OCI-LY7 (cell line): Measurements from ENCODE around the gene IQCH. TPM values are rescaled to one million over a fixed set of nuclear protein-coding genes. Genes with fewer than 3 reads are reported as not detected.

Source experiments
- BruUV-seq: library from RNA; stranded (reverse); fragments of 400-500 nt; replicated peaks from 2 replicates; lab custom pipeline; 2021; lab: Mats Ljungman, UMichigan
- CTCF ChIA-PET: fragments of 300-600 bp; sonication (Branson Sonifier 250); formaldehyde crosslinking; loops from one replicate; lab custom pipeline; 2022; ENCODE audit warnings: antibody characterized with exemption; ENCODE audit not compliant: unreplicated experiment; lab: Charles Lee
- POLR2A ChIA-PET: fragments of 300-600 bp; sonication (Branson Sonifier 250); formaldehyde crosslinking; loops from one replicate; lab custom pipeline; 2022; ENCODE audit warnings: antibody characterized with exemption; lab: Charles Lee
- DNase-seq: peaks from one replicate; pipeline ENCODE4 v3.0.0-alpha.2; 2015; ENCODE audit warnings: low spot score
- H2AFZ ChIP-seq: fragments of 200-600 bp; sonication (generic), shearing (Covaris generic); 2 replicates; pipeline ENCODE4 v1.6.1; 2014; ENCODE audit warnings: mild to moderate bottlenecking, antibody characterized with exemption, low read length, moderate library complexity
- H3K27ac ChIP-seq: fragments of 200-600 bp; sonication (generic); 2 replicates; pipeline ENCODE4 v1.5.1; 2014; ENCODE audit warnings: mixed run types, low read depth, mild to moderate bottlenecking, moderate library complexity, low read length, inconsistent platforms; ENCODE audit not compliant: poor library complexity, severe bottlenecking
- H3K36me3 ChIP-seq: fragments of 200-600 bp; sonication (generic); 2 replicates; pipeline ENCODE4 v1.6.1; 2014; ENCODE audit warnings: mild to moderate bottlenecking, antibody characterized with exemption, low read length, moderate library complexity, mixed read lengths; ENCODE audit not compliant: insufficient read depth
- H3K4me1 ChIP-seq: fragments of 200-600 bp; sonication (generic); 2 replicates; pipeline ENCODE4 v1.5.1; 2014; ENCODE audit warnings: mild to moderate bottlenecking, low read length; ENCODE audit not compliant: insufficient read depth, poor library complexity, severe bottlenecking
- H3K4me2 ChIP-seq: fragments of 200-600 bp; sonication (generic); 2 replicates; pipeline ENCODE4 v1.6.1; 2014; ENCODE audit warnings: mild to moderate bottlenecking, low read length
- H3K4me3 ChIP-seq: fragments of 200-600 bp; sonication (generic); 2 replicates; pipeline ENCODE4 v1.5.1; 2014; ENCODE audit warnings: mild to moderate bottlenecking, low read depth, low read length; ENCODE audit not compliant: poor library complexity, severe bottlenecking
- H3K79me2 ChIP-seq: fragments of 200-600 bp; sonication (generic); 2 replicates; pipeline ENCODE4 v1.6.1; 2016; ENCODE audit warnings: low read depth, mild to moderate bottlenecking, low read length, moderate library complexity, mixed read lengths; ENCODE audit not compliant: insufficient read depth
- H3K9me2 ChIP-seq: fragments of 200-600 bp; sonication (generic); 2 replicates; pipeline ENCODE4 v1.6.1; 2016; ENCODE audit warnings: mild to moderate bottlenecking, low read length, mixed read lengths; ENCODE audit not compliant: insufficient read depth
- H3K9me3 ChIP-seq: fragments of 200-600 bp; sonication (generic); 2 replicates; pipeline ENCODE4 v1.6.1; 2014; ENCODE audit warnings: mild to moderate bottlenecking, mixed run types, low read length, mixed read lengths
- H4K20me1 ChIP-seq: fragments of 200-600 bp; sonication (generic); 2 replicates; pipeline ENCODE4 v1.6.1; 2014; ENCODE audit warnings: mild to moderate bottlenecking, antibody characterized with exemption, low read length, moderate library complexity, mixed read lengths; ENCODE audit not compliant: insufficient read depth
- CTCF ChIP-seq: fragments of 200-600 bp; sonication (generic); conservative IDR thresholded peaks from 2 replicates; pipeline ENCODE4 v1.5.1; 2014; ENCODE audit warnings: mild to moderate bottlenecking, antibody characterized with exemption, low read length, moderate library complexity, mixed read lengths
- EZH2phosphoT487 ChIP-seq: fragments of 200-600 bp; sonication (generic); IDR thresholded peaks from 2 replicates; pipeline ENCODE4 v1.6.1; 2018; ENCODE audit warnings: low read depth, borderline replicate concordance, mild to moderate bottlenecking, mixed run types, antibody characterized with exemption, low read length, moderate library complexity, mixed read lengths
- intact Hi-C: fragments of 100-400 bp; cut with micrococcal nuclease; formaldehyde crosslinking; loops from one replicate; pipeline ENCODE4 v1.10.0; 2022; ENCODE audit not compliant: unreplicated experiment
- total RNA-seq, 2 experiments: library from RNA; depleted of rRNA in 1 of 2; stranded (reverse); fragments of >200 nt in 1 of 2; shearing (Covaris generic) in 1 of 2; gene quantifications; 2 replicates each; pipeline ENCODE4 v1.2.3, GENCODE V29; 2014 to 2022

The IQCH gene
- total RNA-seq, 2 experiments from 2014 or later = 3.9 to 5.8 TPM

- POLR2A ChIA-PET = no interaction called here
- TF ChIP-seq EZH2phosphoT487 = no peak
- 0 out of 2 replicates have a peak, but pooled peaks have one; percentile 20 for TF ChIP-seq CTCF
- Histone ChIP-seq H3K9me3 (no peaks in the 10 kb centered on the region), H3K36me3 (no peaks in the 10 kb centered on the region), H3K4me1 (peaks cover 5% of the 10 kb centered on the region), H3K79me2 (no peaks in the 10 kb centered on the region), H2AFZ (no peak overlapping the region), H3K27ac (no peak overlapping the region), H3K4me2 (no peak overlapping the region), H3K4me3 (no peak overlapping the region), H3K9me2 (no peaks in the 10 kb centered on the region), H4K20me1 (no peaks in the 10 kb centered on the region)
- intact Hi-C loops = no loop called here
- no peak for DNase-seq
- BruUV-seq = no TSS peak
- CTCF ChIA-PET = no interaction called here
These were observed 166.5 kb downstream of the IQCH start for GRCh38 chr15:67421105-67421504.

DNA sequence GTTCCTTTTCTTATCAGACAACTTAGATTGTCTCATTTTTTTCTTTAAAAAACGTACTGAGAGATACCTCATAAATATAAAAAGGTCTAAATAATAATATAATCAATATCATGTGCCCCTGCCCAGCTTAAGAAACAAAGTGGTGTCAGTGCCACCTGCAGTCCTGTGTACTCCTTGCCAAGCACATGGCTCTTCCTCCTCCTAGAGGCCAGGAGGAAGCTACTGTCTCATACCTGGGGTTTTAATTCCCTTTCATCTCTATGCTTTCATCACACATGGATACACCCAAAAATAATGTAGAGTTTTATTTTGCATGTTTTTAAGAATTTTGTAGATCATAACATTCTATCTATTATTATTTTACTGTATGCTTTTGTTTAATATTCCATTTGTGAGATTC lies 167.7 kb downstream of the IQCH start:
- intact Hi-C loops = no loop called here
- CTCF ChIA-PET = no interaction called here

More for the DNA sequence above, 167.7 kb downstream of the IQCH start:
- Histone ChIP-seq H2AFZ (no peak overlapping the region), H4K20me1 (no peaks in the 10 kb centered on the region), H3K27ac (no peak overlapping the region), H3K36me3 (no peaks in the 10 kb centered on the region), H3K9me3 (no peaks in the 10 kb centered on the region), H3K4me2 (no peak overlapping the region), H3K79me2 (no peaks in the 10 kb centered on the region), H3K4me3 (no peak overlapping the region), H3K4me1 (peaks cover 5% of the 10 kb centered on the region), H3K9me2 (no peaks in the 10 kb centered on the region)
- DNase-seq = peak; percentile 8
- POLR2A ChIA-PET = no interaction called here
- TF ChIP-seq CTCF (peak; percentile 48; the same call in 1 of the 2 replicates), EZH2phosphoT487 (no peak)
- no TSS peak for BruUV-seq
